Astrocyte (in vitro differentiated cells and primary cell): ENCODE data around the gene EVA1C. TPM values are rescaled to one million over a fixed set of nuclear protein-coding genes. Genes with fewer than 3 reads are reported as not detected.

ENCODE experiments used
- DNase-seq: peaks from one replicate; pipeline ENCODE4 v3.0.0-alpha.2; 2010; ENCODE audit warnings: low read depth
- FAIRE-seq: peaks from 2 replicates; lab custom pipeline; 2011; peaks lifted over from hg19 to GRCh38; lab: Jason Lieb, UNC
- H2AFZ ChIP-seq: 2 replicates; pipeline ENCODE4 v1.6.0; 2012; ENCODE audit warnings: low read depth, low read length, inconsistent platforms
- H3K27ac ChIP-seq: 2 replicates; pipeline ENCODE4 v1.5.1; 2011; ENCODE audit warnings: low read depth, low read length, inconsistent platforms
- H3K27me3 ChIP-seq: 2 replicates; pipeline ENCODE4 v1.6.0; 2011; ENCODE audit warnings: low read length, inconsistent platforms; ENCODE audit not compliant: insufficient read depth
- H3K36me3 ChIP-seq: 2 replicates; pipeline ENCODE4 v1.5.1; 2011; ENCODE audit warnings: low read length, inconsistent platforms; ENCODE audit not compliant: insufficient read depth
- H3K4me1 ChIP-seq: 2 replicates; pipeline ENCODE4 v1.5.1; 2011; ENCODE audit warnings: low read length, inconsistent platforms; ENCODE audit not compliant: insufficient read depth
- H3K4me2 ChIP-seq: 2 replicates; pipeline ENCODE4 v1.6.0; 2012; ENCODE audit warnings: low read length, inconsistent platforms
- H3K4me3 ChIP-seq: 2 replicates; pipeline ENCODE4 v1.5.1; 2011; ENCODE audit warnings: low read depth, mild to moderate bottlenecking, low read length, inconsistent platforms; ENCODE audit not compliant: insufficient read depth
- H3K79me2 ChIP-seq: 2 replicates; pipeline ENCODE4 v1.6.0; 2012; ENCODE audit warnings: mild to moderate bottlenecking, low read length, inconsistent platforms; ENCODE audit not compliant: insufficient read depth
- H3K9ac ChIP-seq: 2 replicates; pipeline ENCODE4 v1.6.0; 2012; ENCODE audit warnings: mild to moderate bottlenecking, low read length, inconsistent platforms
- H3K9me3 ChIP-seq: 2 replicates; pipeline ENCODE4 v1.5.1; 2012; ENCODE audit warnings: low read depth, mild to moderate bottlenecking, low read length, inconsistent platforms; ENCODE audit not compliant: insufficient read depth
- H4K20me1 ChIP-seq: 2 replicates; pipeline ENCODE4 v1.6.0; 2012; ENCODE audit warnings: low read length, inconsistent platforms; ENCODE audit not compliant: insufficient read depth
- H3K27ac Mint-ChIP-seq: one replicate; pipeline ENCODE4 v1.8.0; 2021; ENCODE audit warnings: mild to moderate bottlenecking, mixed read lengths; ENCODE audit not compliant: unreplicated experiment
- H3K27me3 Mint-ChIP-seq: one replicate; pipeline ENCODE4 v1.8.0; 2021; ENCODE audit warnings: low read depth, mixed read lengths; ENCODE audit not compliant: unreplicated experiment
- H3K36me3 Mint-ChIP-seq: one replicate; pipeline ENCODE4 v1.8.0; 2021; ENCODE audit warnings: low read depth, mixed read lengths; ENCODE audit not compliant: unreplicated experiment
- H3K4me1 Mint-ChIP-seq: one replicate; pipeline ENCODE4 v1.8.0; 2021; ENCODE audit warnings: low read depth, mixed read lengths; ENCODE audit not compliant: unreplicated experiment
- H3K4me3 Mint-ChIP-seq: one replicate; pipeline ENCODE4 v1.8.0; 2021; ENCODE audit warnings: mild to moderate bottlenecking, moderate library complexity, mixed read lengths; ENCODE audit not compliant: unreplicated experiment
- H3K9me3 Mint-ChIP-seq: one replicate; pipeline ENCODE4 v1.8.0; 2021; ENCODE audit warnings: mild to moderate bottlenecking, mixed read lengths; ENCODE audit not compliant: unreplicated experiment
- EZH2 ChIP-seq: IDR thresholded peaks from 2 replicates; pipeline ENCODE4 v1.6.1; 2012; ENCODE audit warnings: mild to moderate bottlenecking, low read length, inconsistent platforms; ENCODE audit not compliant: insufficient read depth
- total RNA-seq: library from RNA; stranded (reverse); gene quantifications from 2 replicates; pipeline ENCODE4 v1.2.1, GENCODE V29; 2021
- TF ChIP-seq, protein P1 (sequence below): IDR thresholded peaks from 2 replicates; pipeline ENCODE4 v1.5.1; 2011; ENCODE audit warnings: low read depth, mild to moderate bottlenecking, inconsistent platforms, low read length, moderate library complexity; ENCODE audit not compliant: insufficient read depth

EVA1C gene
- total RNA-seq, 1 donor from 2014 or later = not detected

- no peak overlapping the region for H3K9ac ChIP-seq
- peaks cover 3% of the 10 kb centered on the region for H3K9me3 Mint-ChIP-seq
- no peaks in the 10 kb centered on the region for H3K36me3 Mint-ChIP-seq
- peaks cover 18% of the 10 kb centered on the region for H3K27me3 Mint-ChIP-seq
- H4K20me1 ChIP-seq = no peaks in the 10 kb centered on the region
- H3K36me3 ChIP-seq = no peaks in the 10 kb centered on the region
- no peak overlapping the region for H3K4me3 Mint-ChIP-seq
- no peak overlapping the region for H2AFZ ChIP-seq
- no peak overlapping the region for H3K4me2 ChIP-seq
- FAIRE-seq = no peak
- DNase-seq = no peak
- peaks cover 8% of the 10 kb centered on the region for H3K4me1 ChIP-seq
- no peak overlapping the region for H3K4me3 ChIP-seq
- no peak overlapping the region for H3K27ac ChIP-seq
- H3K27me3 ChIP-seq = no peaks in the 10 kb centered on the region
- no peak for TF ChIP-seq EZH2
- TF ChIP-seq, protein P1, sequence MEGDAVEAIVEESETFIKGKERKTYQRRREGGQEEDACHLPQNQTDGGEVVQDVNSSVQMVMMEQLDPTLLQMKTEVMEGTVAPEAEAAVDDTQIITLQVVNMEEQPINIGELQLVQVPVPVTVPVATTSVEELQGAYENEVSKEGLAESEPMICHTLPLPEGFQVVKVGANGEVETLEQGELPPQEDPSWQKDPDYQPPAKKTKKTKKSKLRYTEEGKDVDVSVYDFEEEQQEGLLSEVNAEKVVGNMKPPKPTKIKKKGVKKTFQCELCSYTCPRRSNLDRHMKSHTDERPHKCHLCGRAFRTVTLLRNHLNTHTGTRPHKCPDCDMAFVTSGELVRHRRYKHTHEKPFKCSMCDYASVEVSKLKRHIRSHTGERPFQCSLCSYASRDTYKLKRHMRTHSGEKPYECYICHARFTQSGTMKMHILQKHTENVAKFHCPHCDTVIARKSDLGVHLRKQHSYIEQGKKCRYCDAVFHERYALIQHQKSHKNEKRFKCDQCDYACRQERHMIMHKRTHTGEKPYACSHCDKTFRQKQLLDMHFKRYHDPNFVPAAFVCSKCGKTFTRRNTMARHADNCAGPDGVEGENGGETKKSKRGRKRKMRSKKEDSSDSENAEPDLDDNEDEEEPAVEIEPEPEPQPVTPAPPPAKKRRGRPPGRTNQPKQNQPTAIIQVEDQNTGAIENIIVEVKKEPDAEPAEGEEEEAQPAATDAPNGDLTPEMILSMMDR = no peak
- no peak overlapping the region for H3K27ac Mint-ChIP-seq
- H3K9me3 ChIP-seq = no peaks in the 10 kb centered on the region
- peaks cover 4% of the 10 kb centered on the region for H3K4me1 Mint-ChIP-seq
- no peaks in the 10 kb centered on the region for H3K79me2 ChIP-seq
Measured at GRCh38 chr21:32481875-32482408, 69.4 kb downstream of the EVA1C start.

DNA sequence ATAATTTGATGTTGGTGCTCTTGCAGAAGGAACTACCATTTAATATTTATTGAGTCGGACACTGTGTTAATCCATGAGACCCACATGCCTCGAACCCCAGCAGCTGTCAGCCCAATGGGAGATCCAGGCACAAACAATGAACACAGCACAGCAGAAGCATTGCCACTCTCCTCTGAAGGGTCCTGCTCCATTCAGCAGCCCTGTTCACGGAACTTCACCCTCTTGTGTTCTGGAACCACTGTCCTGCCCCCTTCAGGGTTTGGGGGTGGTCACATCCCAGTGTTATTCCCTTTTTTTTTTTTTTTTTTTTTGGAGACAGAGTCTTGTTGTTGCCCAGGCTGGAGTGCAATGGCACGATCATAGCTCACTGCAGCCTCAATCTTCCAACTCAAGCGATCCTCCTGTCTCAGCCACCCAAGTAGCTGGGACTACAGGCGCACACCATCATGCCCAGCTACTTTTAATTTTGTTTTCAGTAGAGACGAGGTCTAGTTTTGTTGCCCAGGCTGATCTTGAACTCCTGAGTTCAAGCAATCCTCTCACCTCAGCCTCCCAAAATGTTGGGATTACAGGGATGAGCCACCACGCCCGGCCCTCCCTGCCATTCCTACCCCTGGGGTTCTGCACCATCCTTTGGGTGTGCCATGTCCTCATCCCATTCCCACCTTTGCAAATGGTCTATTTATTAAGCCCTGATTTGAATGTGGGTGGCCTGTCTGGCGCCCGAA, 70.2 kb downstream of the EVA1C start:
- no peaks in the 10 kb centered on the region for H3K36me3 Mint-ChIP-seq
- Histone ChIP-seq H3K9me3 (no peaks in the 10 kb centered on the region), H3K36me3 (no peaks in the 10 kb centered on the region), H2AFZ (no peak overlapping the region), H3K27ac (no peak overlapping the region), H3K9ac (no peak overlapping the region), H3K4me2 (no peak overlapping the region), H3K27me3 (no peaks in the 10 kb centered on the region), H3K4me3 (no peak overlapping the region), H3K79me2 (no peaks in the 10 kb centered on the region), H3K4me1 (peaks cover 8% of the 10 kb centered on the region), H4K20me1 (no peaks in the 10 kb centered on the region)
- peaks cover 4% of the 10 kb centered on the region for H3K4me1 Mint-ChIP-seq
- H3K4me3 Mint-ChIP-seq = no peak overlapping the region
- FAIRE-seq = no peak
- no peak overlapping the region for H3K27ac Mint-ChIP-seq
- peaks cover 3% of the 10 kb centered on the region for H3K9me3 Mint-ChIP-seq
- peaks cover 15% of the 10 kb centered on the region for H3K27me3 Mint-ChIP-seq
- no peak for TF ChIP-seq EZH2
- TF ChIP-seq, protein P1 = no peak
- DNase-seq = no peak

DNA sequence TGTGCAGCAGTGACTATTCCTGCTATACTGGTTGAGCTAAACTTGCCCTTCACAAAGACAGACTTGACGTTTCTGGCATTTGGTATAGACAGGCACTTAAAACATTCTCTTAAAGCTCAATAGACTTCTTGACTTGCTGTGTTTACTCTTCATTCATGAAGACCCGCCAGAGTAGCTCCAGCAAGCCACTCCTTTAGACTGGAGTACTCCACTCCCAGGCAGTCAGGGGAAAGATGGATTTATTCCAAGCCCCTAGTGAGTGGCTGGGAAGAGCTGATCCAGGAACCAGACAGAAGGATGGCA, 70.7 kb downstream of the EVA1C start:
- Mint-ChIP-seq H3K27me3 (peaks cover 15% of the 10 kb centered on the region), H3K4me3 (no peak overlapping the region), H3K27ac (no peak overlapping the region), H3K9me3 (peaks cover 3% of the 10 kb centered on the region), H3K4me1 (peaks cover 4% of the 10 kb centered on the region), H3K36me3 (no peaks in the 10 kb centered on the region)
- no peak overlapping the region for H3K27ac ChIP-seq
- H3K27me3 ChIP-seq = no peaks in the 10 kb centered on the region
- no peak for TF ChIP-seq EZH2
- TF ChIP-seq, protein P1 = no peak
- DNase-seq (no peak), FAIRE-seq (no peak)
- no peaks in the 10 kb centered on the region for H3K79me2 ChIP-seq
- no peaks in the 10 kb centered on the region for H3K9me3 ChIP-seq
- H3K4me2 ChIP-seq = no peak overlapping the region
- H3K9ac ChIP-seq = no peak overlapping the region
- H4K20me1 ChIP-seq = no peaks in the 10 kb centered on the region
- no peak overlapping the region for H3K4me3 ChIP-seq
- H3K36me3 ChIP-seq = no peaks in the 10 kb centered on the region
- H2AFZ ChIP-seq = no peak overlapping the region
- H3K4me1 ChIP-seq = peaks cover 8% of the 10 kb centered on the region
